Erythroblast (primary cell): ENCODE results near the gene NUAK1.

Source experiments
- GATA1 ChIP-seq: IDR thresholded peaks from 2 replicates; pipeline ENCODE4 v1.6.1; 2011; ENCODE audit warnings: low read depth, mild to moderate bottlenecking, control low read depth, low read length, moderate library complexity
- POLR2A ChIP-seq: IDR thresholded peaks from 2 replicates; pipeline ENCODE4 v1.6.1; 2011; ENCODE audit warnings: mild to moderate bottlenecking, low read length

DNA sequence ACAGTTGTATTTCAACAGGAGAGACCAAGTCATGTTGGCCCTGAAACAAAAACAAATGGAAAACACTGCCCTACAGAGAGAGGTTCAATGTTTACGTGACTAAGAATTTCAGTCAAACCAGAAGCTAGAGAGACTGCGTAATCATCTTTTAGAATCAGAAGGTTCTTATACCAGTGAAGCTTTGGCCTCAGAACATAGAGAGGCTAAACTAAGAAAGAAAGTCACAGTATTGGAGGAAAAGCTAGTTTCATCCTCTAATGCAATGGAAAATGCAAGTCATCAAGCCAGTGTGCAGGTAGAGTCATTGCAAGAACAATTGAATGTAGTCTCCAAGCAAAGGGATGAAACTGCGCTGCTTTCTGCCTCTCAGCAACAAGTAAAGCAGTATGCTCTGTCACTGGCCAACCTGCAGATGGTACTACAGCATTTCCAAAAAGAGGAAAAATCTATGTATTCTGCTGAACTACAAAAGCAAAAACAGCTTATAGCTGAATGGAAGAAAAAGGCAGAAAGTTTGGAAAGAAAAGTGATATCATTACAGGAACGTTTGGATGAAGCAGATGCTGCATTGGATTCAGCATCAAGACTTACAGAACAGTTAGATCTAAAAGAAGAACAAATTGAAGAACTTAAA, 32.5 kb upstream of the NUAK1 start:
- TF ChIP-seq POLR2A: no peak
- no peak for TF ChIP-seq GATA1
